ENCODE results near the gene HSF2. TPM values are rescaled to one million over a fixed set of nuclear protein-coding genes. Genes with fewer than 3 reads are reported as not detected.
"Not testable (repeated sequence)": the region's sequence is repeated elsewhere in the genome, so short reads cannot be mapped to it uniquely, and the experiment has no call there.

Gene HSF2
- total RNA-seq, 2 experiments from 2014 or later = 22.0 to 27.0 TPM

- peaks cover 78% of the 10 kb centered on the region for H3K4me1 Mint-ChIP-seq (ENCODE audit: low read depth)
- H3K9me3 Mint-ChIP-seq; H3K4me3 Mint-ChIP-seq; H3K27me3 Mint-ChIP-seq (ENCODE audit: low read depth); intact Hi-C loops (cut with micrococcal nuclease); DNase-seq: not testable (repeated sequence)
- H3K36me3 Mint-ChIP-seq (ENCODE audit: low read depth) = peaks cover 20% of the 10 kb centered on the region
- H3K27ac Mint-ChIP-seq = peak overlapping the region; percentile 68
- CTCF ChIA-PET = interaction anchor here (0.9 kb wide), 1 partner anchor 10 kb away, joined by 3 read pairs; no protein-coding TSS in a partner anchor
Observed at GRCh38 chr6:122459865-122460416, 60.5 kb downstream of the HSF2 start.

GRCh38 chr6:122461885-122462284 is 62.4 kb downstream of the HSF2 start:
- no peak for DNase-seq
- intact Hi-C loops (cut with micrococcal nuclease) = no loop called here
- Mint-ChIP-seq H3K4me1 (ENCODE audit: low read depth) (peaks cover 87% of the 10 kb centered on the region), H3K9me3 (no peaks in the 10 kb centered on the region), H3K36me3 (ENCODE audit: low read depth) (peaks cover 21% of the 10 kb centered on the region), H3K27ac (no peak overlapping the region), H3K27me3 (ENCODE audit: low read depth) (no peaks in the 10 kb centered on the region), H3K4me3 (no peak overlapping the region)
- CTCF ChIA-PET = no interaction called here

- Mint-ChIP-seq H3K4me1 (ENCODE audit: low read depth) (peaks cover 37% of the 10 kb centered on the region), H3K4me3 (peak within 1 kb of the TSS; percentile 97), H3K36me3 (ENCODE audit: low read depth) (peaks cover 13% of the 10 kb centered on the region), H3K27ac (peak within 1 kb of the TSS; percentile 100), H3K27me3 (ENCODE audit: low read depth) (no peaks in the 10 kb centered on the region), H3K9me3 (no peaks in the 10 kb centered on the region)
- intact Hi-C loops (cut with micrococcal nuclease) = loop anchor here (1.0 to 5.0 kb wide), 8 partner anchors 63 to 1137 kb away; partner anchors contain the start of genes HSF2, PKIB and TBC1D32
- CTCF ChIA-PET = interaction anchor here (0.6 to 1.2 kb wide), 4 partner anchors 25 to 368 kb away, joined by 3 read pairs; no protein-coding TSS in a partner anchor
- peak; percentile 95 for DNase-seq
Observed at GRCh38 chr6:122471107-122472021, 71.9 kb downstream of the HSF2 start, which contains the start of gene SERINC1. Gene SERINC1 (minus strand): TSS chr6:122471807. CDS start chr6:122471737, 70 bp downstream.

GRCh38 chr6:122472022-122472340 is 72.5 kb downstream of the HSF2 start:
- DNase-seq = no peak
- intact Hi-C loops (cut with micrococcal nuclease) = loop anchor here (5.0 kb wide), 2 partner anchors 140 to 970 kb away; partner anchors contain the start of gene PKIB
- H3K9me3 Mint-ChIP-seq = no peaks in the 10 kb centered on the region
- peak overlapping the region; percentile 97 for H3K4me3 Mint-ChIP-seq
- CTCF ChIA-PET = interaction anchor here (1.0 to 1.2 kb wide), 2 partner anchors 24 to 367 kb away, joined by 3 read pairs; no protein-coding TSS in a partner anchor
- H3K27me3 Mint-ChIP-seq (ENCODE audit: low read depth) = no peaks in the 10 kb centered on the region
- H3K36me3 Mint-ChIP-seq (ENCODE audit: low read depth) = peaks cover 10% of the 10 kb centered on the region
- peak overlapping the region; percentile 100 for H3K27ac Mint-ChIP-seq
- H3K4me1 Mint-ChIP-seq (ENCODE audit: low read depth) = peaks cover 31% of the 10 kb centered on the region

- H3K9me3 Mint-ChIP-seq = no peaks in the 10 kb centered on the region
- intact Hi-C loops (cut with micrococcal nuclease) = loop anchor here (1.0 to 5.0 kb wide), 3 partner anchors 54 to 363 kb away; no protein-coding TSS in a partner anchor
- CTCF ChIA-PET = no interaction called here
- no peaks in the 10 kb centered on the region for H3K27me3 Mint-ChIP-seq (ENCODE audit: low read depth)
- DNase-seq = no peak
- peaks cover 3% of the 10 kb centered on the region for H3K4me1 Mint-ChIP-seq (ENCODE audit: low read depth)
- H3K27ac Mint-ChIP-seq = no peak overlapping the region
- no peak overlapping the region for H3K4me3 Mint-ChIP-seq
- peaks cover 2% of the 10 kb centered on the region for H3K36me3 Mint-ChIP-seq (ENCODE audit: low read depth)
Observed at GRCh38 chr6:122476131-122476530, 76.7 kb downstream of the HSF2 start.

GRCh38 chr6:122482750-122483080 is 83.3 kb downstream of the HSF2 start:
- CTCF ChIA-PET = interaction anchor here (0.9 to 1.9 kb wide), 2 partner anchors 9 to 91 kb away, joined by 3 to 14 read pairs; no protein-coding TSS in a partner anchor
- H3K36me3 Mint-ChIP-seq (ENCODE audit: low read depth) = no peaks in the 10 kb centered on the region
- no peak overlapping the region for H3K4me3 Mint-ChIP-seq

More at GRCh38 chr6:122482750-122483080, 83.3 kb downstream of the HSF2 start:
- Mint-ChIP-seq H3K9me3 (no peaks in the 10 kb centered on the region), H3K27ac (no peak overlapping the region), H3K27me3 (ENCODE audit: low read depth) (no peaks in the 10 kb centered on the region), H3K4me1 (ENCODE audit: low read depth) (peaks cover 5% of the 10 kb centered on the region)
- no peak for DNase-seq
- intact Hi-C loops (cut with micrococcal nuclease) = no loop called here

Other genes with a start within 250 kb of the HSF2 start
- gene SERINC1, start 72.2 kb downstream of the HSF2 start, total RNA-seq = 10 to 100 TPM; 50.1 to 50.4 TPM
- under 1 TPM in 1 of 2 experiments, not detected in 1; 0.67 TPM for gene PKIB, start 210.8 kb downstream of the HSF2 start, total RNA-seq

Data from activated naive CD4-positive, alpha-beta T cell treated with anti-CD3 and anti-CD28 coated beads for 36 hours (primary cell).